ENCODE data around the gene EVL.

The EVL gene

DNA sequence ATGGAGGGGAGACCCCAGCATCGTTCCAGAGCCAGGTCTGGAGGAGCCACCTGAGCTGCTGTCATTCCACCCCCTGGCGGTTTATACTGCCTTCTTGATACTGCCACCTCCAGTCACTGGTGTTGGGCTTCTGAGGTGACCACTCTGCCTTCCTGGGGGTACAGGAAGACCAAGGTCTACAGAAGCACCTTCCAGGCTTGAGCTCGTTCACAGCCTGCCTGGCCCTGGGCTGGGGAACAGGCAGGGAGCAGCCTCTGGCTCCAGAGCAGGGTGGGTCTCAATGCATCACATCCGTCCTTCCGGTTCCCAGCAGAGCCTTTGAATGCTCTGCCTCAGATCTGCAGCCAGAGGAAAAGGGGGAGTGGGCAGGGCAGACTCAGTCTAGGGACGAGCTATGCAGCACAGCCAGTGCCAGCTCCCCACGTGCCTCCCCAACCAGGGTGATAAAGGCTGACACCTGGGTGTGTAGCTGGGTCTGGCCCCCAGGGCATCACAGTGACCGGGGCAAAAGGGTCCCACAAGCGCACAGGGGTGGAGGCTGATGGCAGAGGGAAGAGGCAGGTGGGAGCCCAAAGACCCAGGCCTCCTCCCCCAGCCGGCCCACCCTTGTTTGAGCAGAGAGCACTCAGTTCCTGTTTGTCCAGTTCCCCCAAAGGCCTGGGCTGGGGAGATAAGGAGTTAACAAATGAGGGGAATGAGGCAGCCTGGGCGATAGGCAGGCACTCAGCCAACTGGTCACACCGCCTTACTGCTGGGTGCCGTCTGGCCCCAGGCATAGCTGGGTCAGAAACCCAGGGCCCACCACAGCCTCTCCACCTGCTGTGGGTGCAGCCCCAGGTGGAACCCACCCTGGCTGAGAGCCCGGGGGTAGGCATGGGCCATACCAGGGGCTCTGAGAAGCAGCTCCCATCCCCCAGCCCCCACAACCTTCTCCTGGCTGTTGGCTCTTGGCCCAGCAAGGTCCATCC, 77.1 kb downstream of the EVL start:
- H3K27ac ChIP-seq, result no peak overlapping the region
- DNase-seq (ENCODE audit: low read depth, low spot score), result no peak

DNA sequence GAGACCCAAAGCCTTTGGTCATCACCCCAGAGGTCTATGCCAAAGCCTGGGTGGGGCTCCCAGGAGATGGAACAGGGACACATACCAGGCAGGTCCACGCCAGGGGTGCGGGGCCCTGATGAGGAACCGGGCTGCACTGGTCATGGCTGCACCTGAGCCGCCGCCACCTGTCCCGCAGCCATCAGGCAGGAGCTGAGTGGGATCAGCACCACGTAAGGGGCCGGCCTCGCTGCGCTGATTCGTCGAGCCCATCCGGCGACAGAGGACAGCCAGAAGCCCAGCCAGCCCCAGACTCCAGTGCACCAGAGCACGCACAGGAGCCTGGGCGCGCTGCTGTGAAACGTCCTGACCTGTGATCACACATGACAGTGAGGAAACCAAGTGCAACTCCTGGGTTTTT, 78.3 kb downstream of the EVL start:
- no peak for DNase-seq (ENCODE audit: low read depth, low spot score)
- H3K27ac ChIP-seq, result no peak overlapping the region

DNA sequence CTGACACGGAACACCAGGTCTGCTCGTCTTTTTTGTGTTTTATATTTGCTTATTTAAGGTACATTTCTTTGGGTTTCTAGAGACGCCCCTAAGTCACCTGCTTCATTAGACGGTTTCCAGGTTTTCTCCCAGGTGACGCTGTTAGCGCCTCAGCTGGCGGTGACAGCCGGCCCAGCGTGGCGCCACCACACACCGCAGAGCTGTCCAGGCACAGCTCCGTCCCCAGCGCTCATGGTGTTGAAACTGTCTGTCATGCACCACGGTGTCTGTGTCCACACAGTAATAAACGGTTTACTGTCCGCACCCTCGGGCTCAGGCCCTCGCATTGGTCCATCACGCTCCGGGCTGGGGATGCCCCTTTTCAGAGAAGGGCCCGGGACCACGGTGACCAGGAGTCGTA, 78.7 kb downstream of the EVL start:
- no peak for DNase-seq (ENCODE audit: low read depth, low spot score)
- no peak overlapping the region for H3K27ac ChIP-seq

DNA sequence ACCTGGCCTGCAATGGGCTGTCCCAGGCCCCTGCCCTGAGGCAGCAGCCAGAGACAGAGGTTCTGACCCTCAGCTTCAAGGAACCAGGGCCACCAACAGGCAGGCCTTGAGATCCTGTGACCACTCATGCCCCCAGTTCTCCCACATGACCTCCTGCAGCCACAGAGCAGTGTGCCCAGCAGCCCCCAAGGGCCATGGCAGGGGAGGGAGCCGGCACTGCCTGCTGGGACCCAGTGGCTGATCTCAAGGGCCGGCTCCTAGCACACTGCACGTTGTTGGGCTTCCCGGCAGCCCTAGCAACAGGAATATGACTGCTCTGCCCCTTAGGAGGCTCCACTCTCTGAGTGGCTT, 79.4 kb downstream of the EVL start:
- H3K27ac ChIP-seq, result no peak overlapping the region
- no peak for DNase-seq (ENCODE audit: low read depth, low spot score)

DNA sequence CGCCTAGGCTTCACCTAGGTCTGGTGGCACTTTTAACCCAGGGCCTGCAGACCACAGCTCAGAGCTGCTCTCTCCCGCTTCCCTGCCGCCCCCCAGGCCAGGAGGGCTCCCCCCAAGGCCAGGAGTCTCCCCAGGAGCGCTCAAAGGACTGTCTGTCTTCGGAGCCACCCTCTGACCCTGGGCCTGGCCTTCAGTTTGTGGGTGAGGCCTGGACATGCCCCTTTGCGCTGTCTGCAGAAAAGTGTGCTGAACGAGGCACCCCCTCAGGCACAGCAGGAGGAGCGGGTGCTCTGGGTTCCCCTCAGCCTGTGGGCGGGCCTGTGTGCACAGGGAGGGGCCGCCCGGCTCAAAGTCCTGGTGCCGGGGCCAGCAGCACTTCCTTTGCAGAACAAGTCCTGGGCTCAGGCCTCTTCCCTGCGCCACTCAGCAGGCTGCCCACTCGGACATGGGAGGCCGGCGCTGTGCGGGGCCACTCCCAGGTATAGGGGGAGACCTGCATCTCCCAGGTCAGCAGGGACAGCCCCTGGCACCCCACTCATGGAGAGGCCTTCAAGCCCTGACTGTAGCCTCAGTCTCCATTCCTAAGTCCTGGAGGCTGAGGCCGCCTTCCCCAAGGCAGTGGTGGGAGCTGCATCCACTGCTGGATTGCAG, 79.9 kb downstream of the EVL start:
- H3K27ac ChIP-seq, result no peak overlapping the region
- DNase-seq (ENCODE audit: low read depth, low spot score), result no peak

DNA sequence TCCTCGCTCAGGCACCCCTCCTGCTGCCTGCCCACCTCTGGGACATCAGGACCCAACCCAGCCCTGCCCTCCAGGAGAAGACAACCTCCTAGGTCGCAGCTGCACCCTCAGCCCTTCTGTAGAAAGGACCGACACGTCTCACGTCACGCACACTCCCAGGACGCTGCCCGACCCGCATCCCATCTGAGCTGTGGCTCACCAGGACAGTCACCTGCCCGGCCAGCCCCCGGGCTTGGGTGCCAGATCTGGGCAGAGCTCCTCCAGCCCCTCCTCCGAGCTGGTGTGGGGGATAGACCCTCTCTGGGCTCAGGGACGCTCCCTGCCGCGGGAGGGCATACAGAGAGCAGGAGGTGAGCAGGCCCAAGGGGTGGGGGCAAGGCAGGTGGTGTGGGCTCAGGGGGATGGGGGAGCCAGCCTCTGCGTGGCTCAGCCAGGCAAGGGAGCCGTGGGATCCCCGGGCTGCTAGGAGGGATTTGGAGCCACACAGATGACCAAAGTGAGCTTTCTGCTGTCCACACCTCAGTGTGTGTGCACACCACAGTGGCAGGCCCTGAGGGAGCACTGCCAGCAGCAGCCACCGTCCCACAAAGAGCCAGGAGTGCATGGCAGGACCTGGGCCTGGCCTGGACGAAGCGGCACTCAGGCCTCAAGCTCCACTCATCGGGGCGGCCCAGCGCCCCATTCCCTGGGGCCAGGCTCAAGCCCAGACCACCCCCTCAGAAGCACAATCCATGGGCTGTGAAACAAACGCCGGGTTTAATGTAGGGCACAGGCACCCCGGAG, 80.7 kb downstream of the EVL start:
- DNase-seq (ENCODE audit: low read depth, low spot score), result no peak
- no peak overlapping the region for H3K27ac ChIP-seq

DNA sequence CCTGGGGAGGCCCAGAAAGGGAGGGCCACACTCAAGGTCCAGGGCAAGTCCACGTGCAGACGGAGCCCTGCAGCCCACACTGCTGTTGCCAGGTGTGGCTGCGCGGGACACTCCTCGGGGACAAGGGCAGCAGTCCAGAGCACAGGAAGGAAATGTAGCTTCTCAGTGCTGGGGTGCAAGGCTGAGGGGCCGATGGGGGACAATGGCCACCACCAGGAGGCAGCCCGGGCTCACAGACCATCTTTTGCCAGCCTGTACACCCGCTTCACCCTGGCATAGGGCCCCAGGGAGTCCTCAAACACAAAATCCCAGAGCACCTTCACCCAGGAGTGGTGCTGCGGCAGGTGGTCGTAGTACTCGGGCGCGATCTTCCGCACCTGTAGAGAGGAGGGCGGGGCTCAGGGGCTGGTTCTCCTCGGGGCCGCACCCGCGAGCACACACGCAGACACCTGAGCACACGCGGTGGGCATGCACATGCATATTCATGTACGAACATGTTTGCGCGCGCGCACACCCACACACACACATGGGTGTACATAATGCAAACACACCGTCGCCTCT, 81.4 kb downstream of the EVL start:
- no peak overlapping the region for H3K27ac ChIP-seq
- DNase-seq (ENCODE audit: low read depth, low spot score), result no peak

DNA sequence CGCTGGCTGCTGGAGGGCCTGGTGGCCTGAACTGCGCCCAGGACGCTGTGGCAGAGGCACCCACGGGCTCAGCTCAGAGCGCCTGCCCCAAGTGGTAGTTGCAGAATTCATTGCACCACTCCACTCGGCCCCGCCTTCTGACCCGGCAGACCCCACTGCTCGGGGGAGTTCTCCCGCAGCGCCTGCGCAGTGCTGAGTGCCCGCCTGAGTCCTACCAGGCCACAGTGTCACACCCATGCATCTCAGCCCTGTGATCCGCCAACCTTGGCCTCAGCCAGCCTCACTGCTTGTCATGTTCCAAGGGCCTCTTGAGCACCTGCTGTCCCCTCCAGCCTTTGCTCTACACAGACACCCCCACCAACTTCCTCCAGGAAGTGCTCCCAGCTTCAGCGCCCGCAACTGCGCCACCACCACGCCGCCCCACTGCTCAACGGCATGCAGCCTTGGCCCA, 82.0 kb downstream of the EVL start:
- H3K27ac ChIP-seq, result no peak overlapping the region
- no peak for DNase-seq (ENCODE audit: low read depth, low spot score)

DNA sequence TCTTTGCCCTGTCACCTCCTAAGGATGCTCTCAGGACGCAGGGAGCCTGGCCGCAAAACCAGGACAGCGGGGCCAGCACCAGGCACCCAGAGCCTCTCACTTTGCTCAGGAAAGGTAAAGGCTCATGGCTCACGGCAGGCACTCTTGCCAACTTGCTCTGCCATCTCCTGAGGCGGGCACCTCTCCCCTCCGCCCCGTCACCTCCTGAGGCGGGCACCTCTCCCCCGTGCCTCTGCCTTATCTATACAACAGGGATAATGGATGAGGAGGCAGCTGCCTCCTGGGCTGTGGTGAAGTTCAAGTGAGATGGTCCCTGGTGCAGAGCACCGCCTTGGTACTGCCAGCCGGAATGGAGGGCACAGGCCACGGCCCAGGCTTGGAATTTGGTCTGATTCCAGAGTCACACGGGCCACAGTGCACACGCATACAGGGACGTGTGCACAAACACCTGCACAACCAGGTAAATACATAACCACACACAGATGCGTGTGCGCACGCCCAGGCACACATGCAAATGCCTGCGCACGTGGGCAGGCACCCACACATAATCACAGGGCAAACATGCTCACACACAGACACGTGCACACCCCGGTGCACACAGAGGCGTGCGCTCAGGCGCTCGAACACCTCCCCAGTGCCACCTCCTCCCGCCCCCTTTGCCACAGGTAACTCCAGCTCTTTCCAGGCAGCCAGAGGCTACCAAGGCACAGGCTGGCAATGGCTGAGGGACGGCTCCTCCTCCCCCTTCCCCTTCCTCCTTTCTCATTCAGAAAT, 82.7 kb downstream of the EVL start:
- DNase-seq (ENCODE audit: low read depth, low spot score), result no peak
- no peak overlapping the region for H3K27ac ChIP-seq

DNA sequence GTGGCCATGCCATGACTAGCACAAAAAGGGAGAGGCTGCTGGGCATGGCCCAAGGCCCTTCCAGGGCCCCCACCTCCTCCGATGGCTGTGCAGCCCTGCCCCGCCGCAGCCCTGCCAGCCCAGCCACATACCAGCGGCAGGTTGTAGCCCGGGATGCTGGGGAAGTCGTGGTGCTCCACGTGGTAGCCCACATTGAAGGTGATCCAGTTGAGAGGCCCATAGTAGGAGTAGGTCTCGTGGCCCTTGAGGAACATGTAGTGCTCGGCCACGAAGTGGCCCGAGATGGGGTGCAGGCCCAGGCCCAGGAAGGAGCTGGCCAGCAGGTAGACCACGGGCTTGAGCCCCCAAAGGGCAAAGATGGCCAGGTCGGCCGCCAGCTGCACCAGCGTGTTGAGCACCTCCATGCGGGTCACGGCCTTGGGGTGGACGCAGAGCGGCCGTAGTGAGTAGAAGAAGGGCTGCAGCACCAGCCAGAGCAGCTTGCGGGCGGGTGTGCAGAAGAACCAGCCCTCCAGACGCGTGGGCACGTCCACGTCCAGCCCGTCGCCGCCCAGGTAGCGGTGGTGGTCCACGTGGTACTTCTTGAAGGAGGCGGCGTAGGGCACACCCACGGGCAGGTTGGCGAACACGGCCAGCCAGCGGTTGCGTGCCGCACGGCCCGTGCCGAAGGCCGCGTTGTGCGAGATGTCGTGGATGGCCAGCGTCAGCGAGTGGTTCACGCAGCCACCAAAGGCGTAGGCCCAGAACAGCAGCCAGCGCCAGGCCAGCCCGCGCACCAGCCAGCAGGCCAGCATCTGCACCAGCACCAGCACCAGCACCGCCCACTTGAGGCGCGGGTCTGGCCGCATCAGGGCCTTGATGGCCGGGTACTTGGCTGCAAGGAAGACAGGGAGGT, 83.9 kb downstream of the EVL start:
- no peak for DNase-seq (ENCODE audit: low read depth, low spot score)

DNA sequence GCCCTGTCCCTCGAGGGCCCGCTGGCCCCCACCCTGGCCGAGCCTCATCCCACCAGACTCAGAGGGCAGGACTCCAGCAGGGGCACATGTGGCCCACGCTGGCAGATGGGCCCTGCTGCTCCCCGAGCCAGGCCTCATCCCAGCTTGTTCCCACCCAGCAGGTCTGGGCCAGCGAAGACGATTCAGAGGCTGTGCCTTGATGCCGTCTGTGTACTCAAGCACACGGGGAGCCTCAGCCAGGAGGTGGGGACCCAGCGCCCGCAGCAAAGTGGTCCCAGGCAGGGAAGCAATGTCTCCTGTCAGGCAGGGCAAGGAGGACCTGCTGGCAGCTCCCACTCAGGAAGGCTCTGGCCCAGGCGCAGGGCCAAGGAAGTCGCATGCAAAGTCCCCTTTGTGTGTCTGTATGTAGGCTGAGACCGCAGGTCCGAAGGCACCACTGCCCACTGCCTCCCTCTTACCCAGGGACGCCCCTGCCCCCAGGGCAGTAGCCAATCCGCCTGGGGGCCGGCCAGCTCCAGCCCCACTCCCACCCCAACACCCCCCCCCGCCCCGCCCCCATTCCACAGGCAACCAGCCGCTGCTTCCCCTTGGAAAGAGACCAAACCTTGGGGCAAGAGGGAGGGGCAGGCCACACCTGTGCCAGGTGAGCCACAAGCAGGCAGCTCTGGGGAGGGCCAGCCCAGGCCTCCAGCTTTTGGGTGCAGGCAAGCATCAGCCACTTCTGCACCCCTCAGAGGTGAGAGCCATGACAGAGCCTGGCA, 84.8 kb downstream of the EVL start:
- DNase-seq (ENCODE audit: low read depth, low spot score), result no peak

More for the DNA sequence above, 83.9 kb downstream of the EVL start:
- H3K27ac ChIP-seq, result no peak overlapping the region

DNA sequence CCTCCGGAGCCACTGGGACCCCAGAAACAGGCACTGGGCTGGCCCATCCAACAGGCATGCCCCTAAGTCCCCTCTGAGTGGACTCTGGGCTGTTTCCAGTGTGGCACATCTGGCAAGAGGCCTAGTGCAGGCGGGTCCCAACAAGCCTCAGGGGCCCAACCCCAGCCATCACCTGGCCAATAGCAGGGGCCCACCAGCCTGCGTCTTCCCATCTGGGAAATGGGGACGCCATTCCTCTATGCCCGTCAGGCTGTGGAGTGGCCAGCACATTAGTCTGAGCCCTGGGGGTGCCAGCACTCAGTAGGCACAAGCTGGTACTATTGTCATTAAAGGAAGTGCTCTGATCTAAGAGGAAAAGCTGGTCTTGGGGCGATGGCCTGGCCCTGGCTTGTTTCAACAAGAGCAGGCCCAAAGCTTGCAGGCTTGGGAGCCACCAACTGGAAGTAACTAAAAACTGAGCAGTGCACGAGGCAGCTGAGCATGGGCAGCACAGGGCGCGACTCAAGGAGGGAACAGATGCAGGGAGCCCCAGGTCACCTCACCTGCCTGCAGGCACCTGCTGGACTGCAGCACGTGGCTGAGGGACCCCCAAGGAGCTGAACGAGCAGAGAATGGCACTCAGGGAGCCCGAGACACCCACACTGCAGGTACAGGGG, 85.8 kb downstream of the EVL start:
- DNase-seq (ENCODE audit: low read depth, low spot score), result peak; percentile 18
- H3K27ac ChIP-seq, result no peak overlapping the region

More for the DNA sequence above, 84.8 kb downstream of the EVL start:
- no peak overlapping the region for H3K27ac ChIP-seq

DNA sequence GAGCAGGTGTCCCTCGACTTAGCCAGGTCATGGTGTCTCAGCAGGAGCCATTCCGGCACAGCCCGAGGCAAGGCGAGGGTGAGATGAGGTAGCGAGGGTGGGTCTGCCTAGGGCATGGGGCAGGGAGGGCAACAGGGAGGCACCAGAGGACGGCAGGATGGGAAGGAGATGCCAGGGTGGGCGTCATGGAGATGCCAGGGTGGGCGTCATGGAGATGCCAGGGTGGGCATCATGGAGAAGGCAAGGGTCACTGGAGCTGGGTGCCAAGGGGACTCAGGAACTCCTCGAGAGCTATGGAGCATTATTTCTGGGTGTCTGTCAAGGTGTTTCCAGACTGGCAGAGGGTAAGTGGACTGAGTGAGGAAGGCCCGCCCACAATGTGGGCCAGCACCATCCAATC, 86.9 kb downstream of the EVL start:
- no peak overlapping the region for H3K27ac ChIP-seq
- no peak for DNase-seq (ENCODE audit: low read depth, low spot score)

DNA sequence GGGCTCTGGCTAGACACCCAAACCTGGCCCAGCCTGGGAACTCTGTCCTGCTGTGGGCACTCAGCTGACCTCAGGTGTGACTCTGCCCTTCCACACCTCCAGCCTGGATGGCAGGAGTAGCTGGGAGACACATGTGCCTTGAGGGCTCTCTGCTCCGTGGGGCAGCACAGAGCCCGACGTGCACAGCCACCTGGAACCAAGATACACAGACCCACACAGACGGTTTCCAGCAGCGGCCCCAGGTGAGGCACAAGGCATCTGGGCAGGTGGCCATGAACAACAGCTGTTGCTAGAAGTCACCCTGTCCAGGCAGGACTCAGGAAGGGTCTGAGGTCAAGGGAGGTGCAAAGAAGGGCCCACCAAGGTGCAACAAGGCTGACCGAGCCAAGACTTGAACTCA, 88.3 kb downstream of the EVL start:
- DNase-seq (ENCODE audit: low read depth, low spot score), result no peak
- no peak overlapping the region for H3K27ac ChIP-seq

DNA sequence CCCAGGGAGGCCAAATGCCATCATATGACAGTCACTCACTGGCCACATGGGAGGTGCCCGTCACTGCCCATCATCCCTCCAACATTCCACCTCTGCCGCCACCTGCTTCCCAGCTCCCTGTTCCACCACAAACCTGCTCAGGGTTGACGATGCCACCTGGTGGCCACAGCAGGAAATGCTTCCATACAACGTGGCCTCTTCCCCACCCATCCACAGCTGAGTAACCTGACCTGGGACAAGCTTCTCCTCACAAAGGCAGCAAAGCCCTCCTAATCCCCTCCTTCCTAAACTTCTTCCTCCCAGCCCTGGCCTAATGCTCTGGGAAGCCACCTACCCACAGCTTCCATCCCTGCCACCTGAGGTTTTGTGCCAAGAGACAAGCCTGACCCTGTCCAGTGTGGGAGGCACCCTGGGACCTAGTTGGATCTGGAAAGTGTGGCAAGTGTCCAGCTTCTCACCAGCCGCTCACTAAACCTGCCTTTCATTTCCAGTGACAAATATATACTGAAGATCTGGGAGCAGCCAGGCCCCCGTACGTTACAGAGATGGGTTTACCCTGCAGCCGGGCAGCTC, 89.9 kb downstream of the EVL start:
- H3K27ac ChIP-seq, result peak overlapping the region; percentile 20
- DNase-seq (ENCODE audit: low read depth, low spot score), result peak; percentile 6

DNA sequence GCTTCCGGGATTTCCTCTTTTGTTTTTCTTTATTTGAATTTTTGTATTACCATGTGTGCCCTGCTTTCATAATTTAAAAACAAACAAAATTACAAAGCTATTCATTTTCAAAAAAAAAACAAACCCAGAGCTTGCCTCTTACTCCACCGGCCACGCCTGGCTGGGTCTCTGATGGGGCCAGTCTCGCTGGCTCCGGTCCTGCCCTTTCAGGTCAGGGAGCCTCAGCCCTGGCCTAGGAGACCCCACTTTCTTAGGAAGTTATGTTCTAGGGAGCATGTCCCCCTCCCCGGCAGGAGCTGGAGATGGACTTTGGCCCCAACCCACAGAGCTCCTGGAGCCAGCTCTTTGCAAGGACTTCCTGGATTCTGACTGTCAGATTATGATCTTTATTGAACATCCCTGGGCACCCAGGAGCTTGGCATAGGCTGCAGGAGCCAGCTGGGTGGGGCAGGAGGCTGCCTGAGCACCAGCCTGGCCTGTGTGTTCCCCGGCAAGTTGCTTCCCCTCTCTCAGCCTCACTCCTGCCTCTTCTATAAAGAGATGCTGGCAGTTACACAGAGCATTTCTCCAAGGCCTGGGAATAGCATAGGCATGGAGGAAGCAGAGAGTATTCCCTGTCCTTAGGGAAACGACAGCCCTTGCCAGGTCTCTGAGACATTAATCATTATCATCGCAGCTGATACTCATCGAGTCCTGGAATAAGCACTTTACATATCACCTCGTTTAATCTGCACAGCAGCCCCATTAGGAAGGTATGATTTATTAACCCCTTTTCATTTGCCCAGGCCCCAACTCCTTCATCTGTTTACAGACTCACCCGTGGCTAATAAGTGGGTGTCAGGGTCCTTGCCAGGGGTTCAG, 90.8 kb downstream of the EVL start:
- H3K27ac ChIP-seq, result peak overlapping the region; percentile 20
- no peak for DNase-seq (ENCODE audit: low read depth, low spot score)

All from epithelial cell of prostate (primary cell).